HCT116 (cell line): ENCODE results near the gene TMEM45A. TPM values are rescaled to one million over a fixed set of nuclear protein-coding genes. Genes with fewer than 3 reads are reported as not detected.
"Not testable (repeated sequence)": the region's sequence is repeated elsewhere in the genome, so short reads cannot be mapped to it uniquely, and the experiment has no call there.

Source experiments
- ATAC-seq: fragments of 200-7000 bp; cut with Tn5 transposase; 2 replicates; pipeline ENCODE4 v1.9.1; 2020; ENCODE audit warnings: mild to moderate bottlenecking, moderate library complexity
- BruUV-seq: library from RNA; stranded (reverse); fragments of 400-500 nt; replicated peaks from 2 replicates; lab custom pipeline; 2021; lab: Mats Ljungman, UMichigan
- CTCF ChIA-PET: fragments of 300-600 bp; sonication (Branson Sonifier 250); formaldehyde crosslinking; loops from one replicate; lab custom pipeline; 2021; ENCODE audit warnings: antibody characterized with exemption; lab: Charles Lee
- POLR2A ChIA-PET: fragments of 300-600, 350-600 bp; sonication (Branson Sonifier 250); formaldehyde crosslinking; loops from one replicate; lab custom pipeline; 2021; ENCODE audit warnings: antibody characterized with exemption; lab: Charles Lee
- RAD21 ChIA-PET, 2 experiments: fragments of 300-600 bp; sonication (Branson Sonifier 250); formaldehyde crosslinking; loops; one replicate each; lab custom pipeline; 2023; ENCODE audit warnings: low total read pairs in 2 of 2; ENCODE audit not compliant: uncharacterized antibody in 2 of 2, unreplicated experiment in 2 of 2, low non-redundant PET in 1 of 2; lab: Charles Lee
- DNase-seq: peaks from one replicate; pipeline ENCODE4 v3.0.0-alpha.2; 2010; ENCODE audit warnings: low read depth, low spot score
- H2AFZ ChIP-seq: fragments of 200-600 bp; shearing (Covaris generic), sonication (generic); 2 replicates; pipeline ENCODE4 v1.6.1; 2017; ENCODE audit warnings: low read depth, mixed run types, mixed read lengths, antibody characterized with exemption, low read length; ENCODE audit not compliant: poor library complexity, severe bottlenecking
- H3K27ac ChIP-seq: 2 replicates; pipeline ENCODE4 v1.5.1; 2012; ENCODE audit warnings: low read depth, low read length
- H3K27me3 ChIP-seq: fragments of 200-600 bp; sonication (generic); 2 replicates; pipeline ENCODE4 v1.6.1; 2016; ENCODE audit warnings: mixed run types, low read length, mixed read lengths; ENCODE audit not compliant: insufficient read depth
- H3K36me3 ChIP-seq, 2 experiments: fragments of 200-500 bp in 1 of 2; fragments of 200-600 bp in 1 of 2; sonication (Bioruptor generic) in 1 of 2; sonication (generic) in 1 of 2; 2 replicates each; pipeline versions ENCODE4 v1.5.1 to v1.6.1; 2014 to 2016; ENCODE audit warnings: low read length in 2 of 2, inconsistent platforms in 1 of 2, mixed read lengths in 1 of 2, mixed run types in 1 of 2; ENCODE audit not compliant: insufficient read depth in 2 of 2, control insufficient read depth in 1 of 2
- H3K4me1 ChIP-seq, 2 experiments: fragments of 200-600 bp in 1 of 2; sonication (generic) in 1 of 2; 2 replicates each; pipeline versions ENCODE4 v1.5.1 to v1.6.1; 2012 to 2017; ENCODE audit warnings: low read length in 2 of 2, inconsistent platforms in 1 of 2, mild to moderate bottlenecking in 1 of 2, mixed read lengths in 1 of 2, mixed run types in 1 of 2, moderate library complexity in 1 of 2; ENCODE audit not compliant: insufficient read depth in 2 of 2, control insufficient read depth in 1 of 2
- H3K4me2 ChIP-seq: fragments of 200-600 bp; sonication (generic); 2 replicates; pipeline ENCODE4 v1.6.1; 2017; ENCODE audit warnings: mixed run types, low read length, mixed read lengths
- H3K4me3 ChIP-seq, 2 experiments: fragments of 200-600 bp in 1 of 2; sonication (generic) in 1 of 2; replicated peaks in 1 of 2; 2 replicates each; pipeline ENCODE4 v1.5.1; 2011 to 2016; ENCODE audit warnings: low read length in 2 of 2, control low read depth in 1 of 2, low read depth in 1 of 2, mild to moderate bottlenecking in 1 of 2, mixed read lengths in 1 of 2, mixed run types in 1 of 2
- H3K79me2 ChIP-seq: fragments of 200-600 bp; sonication (generic); 2 replicates; pipeline ENCODE4 v1.6.1; 2017; ENCODE audit warnings: mild to moderate bottlenecking, mixed run types, low read length, moderate library complexity, mixed read lengths; ENCODE audit not compliant: insufficient read depth
- H3K9ac ChIP-seq: fragments of 200-600 bp; sonication (generic); 2 replicates; pipeline ENCODE4 v1.6.1; 2016; ENCODE audit warnings: low read length, mixed read lengths
- H3K9me2 ChIP-seq: fragments of 200-600 bp; sonication (generic), shearing (Covaris generic); 2 replicates; pipeline ENCODE4 v1.6.1; 2017; ENCODE audit warnings: mixed run types, mild to moderate bottlenecking, moderate library complexity; ENCODE audit not compliant: insufficient read depth
- H3K9me3 ChIP-seq, 2 experiments: fragments of 200-500 bp in 1 of 2; fragments of 200-600 bp in 1 of 2; sonication (Bioruptor generic) in 1 of 2; sonication (generic) in 1 of 2; 2 replicates each; pipeline ENCODE4 v1.6.1; 2014 to 2017; ENCODE audit warnings: low read length in 2 of 2, mixed read lengths in 2 of 2, inconsistent platforms in 1 of 2, low read depth in 1 of 2, mild to moderate bottlenecking in 1 of 2, mixed run types in 1 of 2, moderate library complexity in 1 of 2; ENCODE audit not compliant: control insufficient read depth in 1 of 2, insufficient read depth in 1 of 2
- H4K20me1 ChIP-seq: fragments of 200-600 bp; sonication (generic), shearing (Covaris generic); 2 replicates; pipeline ENCODE4 v1.6.1; 2017; ENCODE audit warnings: mixed run types, mild to moderate bottlenecking, moderate library complexity; ENCODE audit not compliant: insufficient read depth
- CEBPB ChIP-seq: IDR thresholded peaks from 2 replicates; pipeline ENCODE4 v1.6.1; 2012; ENCODE audit warnings: low read depth
- CTCF ChIP-seq, 3 experiments: fragments of 200-600 bp in 1 of 3; sonication (generic) in 1 of 3; IDR thresholded peaks in 2 of 3; conservative IDR thresholded peaks in 1 of 3; 2 replicates each; pipeline ENCODE4 v1.5.1; 2012 to 2017; ENCODE audit warnings: low read depth in 2 of 3, low read length in 2 of 3, antibody characterized with exemption in 1 of 3, borderline replicate concordance in 1 of 3, control low read depth in 1 of 3, mild to moderate bottlenecking in 1 of 3, mixed read lengths in 1 of 3, mixed run types in 1 of 3, moderate library complexity in 1 of 3; ENCODE audit not compliant: insufficient read depth in 1 of 3
- ELF1 ChIP-seq: IDR thresholded peaks from 2 replicates; pipeline ENCODE4 v1.6.1; 2012; ENCODE audit warnings: low read depth, borderline replicate concordance
- EZH2 ChIP-seq: fragments of 200-600 bp; sonication (generic); IDR thresholded peaks from 2 replicates; pipeline ENCODE4 v1.6.1; 2017; ENCODE audit warnings: antibody characterized with exemption, mixed run types
- FOSL1 ChIP-seq: IDR thresholded peaks from 2 replicates; pipeline ENCODE4 v1.6.1; 2012; ENCODE audit warnings: low read depth
- JUND ChIP-seq: IDR thresholded peaks from 2 replicates; pipeline ENCODE4 v1.6.1; 2012
- POLR2A ChIP-seq: IDR thresholded peaks from 2 replicates; pipeline ENCODE4 v1.7.0; 2011; ENCODE audit warnings: borderline replicate concordance; ENCODE audit not compliant: insufficient read depth, insufficient read length; ENCODE audit errors: extremely low read depth
- RAD21 ChIP-seq: IDR thresholded peaks from 2 replicates; pipeline ENCODE4 v1.6.1; 2012; ENCODE audit warnings: low read depth, mild to moderate bottlenecking
- SIN3A ChIP-seq: IDR thresholded peaks from 2 replicates; pipeline ENCODE4 v1.6.1; 2012; ENCODE audit warnings: low read depth
- TCF7L2 ChIP-seq: IDR thresholded peaks from 2 replicates; pipeline ENCODE4 v1.7.0; 2011; ENCODE audit warnings: borderline replicate concordance, inconsistent platforms; ENCODE audit not compliant: insufficient read depth, insufficient read length; ENCODE audit errors: extremely low read depth
- ZFX ChIP-seq: fragments of 450-650 bp; IDR thresholded peaks from 2 replicates; pipeline ENCODE4 v1.6.1; 2017
- ZNF274 ChIP-seq: fragments of 200-500 bp; sonication (Bioruptor generic); IDR thresholded peaks from 2 replicates; pipeline ENCODE4 v1.6.1; 2014; ENCODE audit warnings: mild to moderate bottlenecking, low read depth, low read length, inconsistent platforms
- intact Hi-C: fragments of 100-400 bp; cut with micrococcal nuclease; formaldehyde crosslinking; loops from 2 replicates; pipeline ENCODE4 v1.10.0; 2022
- total RNA-seq: library from RNA; stranded (reverse); gene quantifications from one replicate; pipeline ENCODE4 v1.2.1, GENCODE V29; 2021; ENCODE audit not compliant: unreplicated experiment
- TF ChIP-seq, protein P1 (sequence below): IDR thresholded peaks from 2 replicates; pipeline ENCODE4 v1.6.1; 2012

TMEM45A gene
- total RNA-seq, 1 experiment from 2014 or later, result 5.0 TPM

GRCh38 chr3:100581650-100582049 lies 89.2 kb downstream of the TMEM45A start:
- ChIA-PET RAD21 (no interaction called here), POLR2A (no interaction called here), CTCF (interaction anchor here (1.4 kb wide), 1 partner anchor 9 kb away, joined by 3 read pairs; no protein-coding TSS in a partner anchor)
- no TSS peak for BruUV-seq
- Histone ChIP-seq H3K9ac (no peak overlapping the region), H3K27me3 (no peaks in the 10 kb centered on the region), H3K9me3 (no peaks in the 10 kb centered on the region), H3K9me2 (no peaks in the 10 kb centered on the region), H3K4me2 (no peak overlapping the region), H2AFZ (no peak overlapping the region), H3K36me3 (no peaks in the 10 kb centered on the region), H4K20me1 (no peaks in the 10 kb centered on the region), H3K79me2 (no peaks in the 10 kb centered on the region), H3K27ac (no peak overlapping the region), H3K4me3 (no peak overlapping the region), H3K4me1 (no peaks in the 10 kb centered on the region)
- intact Hi-C loops, result no loop called here
- ATAC-seq (no peak), DNase-seq (no peak)
- TF ChIP-seq EZH2 (no peak), RAD21 (no peak), CEBPB (no peak), CTCF (IDR thresholded peaks at IDR 0.05 in 2 of 3, conservative IDR thresholded peaks at IDR 0.05 in 1 of 3; ENCODE audit: borderline replicate concordance in 1 of 3, insufficient read depth in 1 of 3, low read depth in 2 of 3, low read length in 2 of 3) (no peak), ZFX (no peak), ZNF274 (no peak), FOSL1 (no peak), POLR2A (no peak), JUND (no peak), TCF7L2 (no peak), SIN3A (no peak), ELF1 (no peak)
- TF ChIP-seq, protein P1, sequence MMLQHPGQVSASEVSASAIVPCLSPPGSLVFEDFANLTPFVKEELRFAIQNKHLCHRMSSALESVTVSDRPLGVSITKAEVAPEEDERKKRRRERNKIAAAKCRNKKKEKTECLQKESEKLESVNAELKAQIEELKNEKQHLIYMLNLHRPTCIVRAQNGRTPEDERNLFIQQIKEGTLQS, result no peak

- H3K79me2 ChIP-seq, H3K27ac ChIP-seq, H3K27me3 ChIP-seq, H3K9me2 ChIP-seq, DNase-seq, H3K9ac ChIP-seq, H3K4me1 ChIP-seq, H3K9me3 ChIP-seq, H4K20me1 ChIP-seq, ATAC-seq, BruUV-seq, H2AFZ ChIP-seq, RAD21 ChIA-PET, intact Hi-C loops, H3K4me2 ChIP-seq, H3K36me3 ChIP-seq, H3K4me3 ChIP-seq: not testable (repeated sequence)
- POLR2A ChIA-PET, result interaction anchor here (0.6 kb wide), 1 partner anchor 90 kb away, joined by 4 read pairs; the partner anchor contains the start of gene TMEM45A
- CTCF ChIA-PET, result interaction anchor here (1.4 kb wide), 1 partner anchor 8 kb away, joined by 3 read pairs; no protein-coding TSS in a partner anchor
Observed at GRCh38 chr3:100582157-100582556, 89.7 kb downstream of the TMEM45A start.
